Gastrocnemius medialis (tissue), 4 donors: ENCODE measurements around the gene NDNF.

Source experiments
- CTCF ChIP-seq, 5 experiments: fragments of 450-650 bp in 3 of 5; fragments of 200-600 bp in 2 of 5; sonication (generic) in 2 of 5; IDR thresholded peaks in 4 of 5; conservative IDR thresholded peaks in 1 of 5; 1 replicate in 4 of 5; 2 replicates in 1 of 5; pipeline ENCODE4 v1.5.1; 2016 to 2019; ENCODE audit warnings: antibody characterized with exemption in 5 of 5, mild to moderate bottlenecking in 3 of 5, moderate library complexity in 3 of 5
- POLR2A ChIP-seq, 2 donors: fragments of 450-650 bp; IDR thresholded peaks; one replicate each; pipeline ENCODE4 v1.6.1; 2017; ENCODE audit warnings: antibody characterized with exemption in 2 of 2, mild to moderate bottlenecking in 2 of 2, moderate library complexity in 2 of 2

DNA sequence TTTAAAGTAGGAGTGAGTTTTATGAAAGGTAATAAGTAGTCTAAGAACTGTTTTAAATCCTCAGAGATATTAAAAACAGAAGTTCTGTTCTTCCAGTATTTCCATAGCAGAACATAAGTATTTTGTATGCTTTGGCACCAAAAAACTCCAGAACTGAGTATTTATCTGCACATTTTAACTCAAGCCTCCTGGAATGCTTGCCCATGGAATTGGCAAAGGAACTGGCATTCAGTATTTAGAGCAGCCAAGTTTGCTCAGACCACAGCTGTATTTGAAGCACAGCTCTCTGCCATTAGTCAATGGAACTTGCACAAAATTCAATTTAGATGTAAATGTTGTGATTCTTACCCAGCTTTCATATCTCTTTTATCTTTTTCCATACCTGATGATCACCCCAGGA, 42.2 kb downstream of the NDNF start:
- TF ChIP-seq CTCF (IDR thresholded peaks at IDR 0.05 in 4 of 5, conservative IDR thresholded peaks at IDR 0.05 in 1 of 5) (no peak), POLR2A (IDR thresholded peaks at IDR 0.05) (no peak)
